Measurements from ENCODE around the gene PNPLA2.

DNA sequence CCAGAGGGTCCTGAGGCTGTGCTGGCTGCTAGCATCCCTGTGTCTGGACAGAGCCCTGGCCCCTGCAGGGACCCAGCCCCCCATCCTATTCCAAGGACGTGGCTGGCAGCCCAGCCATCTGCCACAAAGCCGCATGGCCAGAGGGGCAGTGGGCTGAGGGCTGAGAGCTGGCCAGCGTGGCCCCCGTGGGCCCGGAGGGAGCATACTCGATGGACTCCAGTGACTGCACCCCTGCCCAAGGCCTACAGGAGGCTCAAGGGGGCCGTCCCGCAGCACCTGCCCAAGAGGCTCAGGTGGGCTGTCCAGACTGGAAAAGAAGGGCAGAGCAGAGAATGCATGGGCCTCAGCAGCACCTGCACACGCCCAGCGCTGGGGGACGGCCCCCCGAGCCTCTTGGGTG is 37.1 kb downstream of the PNPLA2 start:
- no peak for TF ChIP-seq EZH2 (IDR thresholded peaks at IDR 0.05)
- TF ChIP-seq, protein P1, sequence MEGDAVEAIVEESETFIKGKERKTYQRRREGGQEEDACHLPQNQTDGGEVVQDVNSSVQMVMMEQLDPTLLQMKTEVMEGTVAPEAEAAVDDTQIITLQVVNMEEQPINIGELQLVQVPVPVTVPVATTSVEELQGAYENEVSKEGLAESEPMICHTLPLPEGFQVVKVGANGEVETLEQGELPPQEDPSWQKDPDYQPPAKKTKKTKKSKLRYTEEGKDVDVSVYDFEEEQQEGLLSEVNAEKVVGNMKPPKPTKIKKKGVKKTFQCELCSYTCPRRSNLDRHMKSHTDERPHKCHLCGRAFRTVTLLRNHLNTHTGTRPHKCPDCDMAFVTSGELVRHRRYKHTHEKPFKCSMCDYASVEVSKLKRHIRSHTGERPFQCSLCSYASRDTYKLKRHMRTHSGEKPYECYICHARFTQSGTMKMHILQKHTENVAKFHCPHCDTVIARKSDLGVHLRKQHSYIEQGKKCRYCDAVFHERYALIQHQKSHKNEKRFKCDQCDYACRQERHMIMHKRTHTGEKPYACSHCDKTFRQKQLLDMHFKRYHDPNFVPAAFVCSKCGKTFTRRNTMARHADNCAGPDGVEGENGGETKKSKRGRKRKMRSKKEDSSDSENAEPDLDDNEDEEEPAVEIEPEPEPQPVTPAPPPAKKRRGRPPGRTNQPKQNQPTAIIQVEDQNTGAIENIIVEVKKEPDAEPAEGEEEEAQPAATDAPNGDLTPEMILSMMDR (IDR thresholded peaks at IDR 0.05) = no peak
